Endothelial cell of umbilical vein (primary cell): ENCODE data around the gene DENND4C. TPM values are rescaled to one million over a fixed set of nuclear protein-coding genes. Genes with fewer than 3 reads are reported as not detected.

Experiments used
- BruUV-seq: library from RNA; stranded (reverse); fragments of 400-500 nt; replicated peaks from 2 replicates; lab custom pipeline; 2021; lab: Mats Ljungman, UMichigan
- CTCF ChIA-PET: fragments of 300-600, 350-600 bp; sonication (Branson Sonifier 250); formaldehyde crosslinking; loops from one replicate; lab custom pipeline; 2021; ENCODE audit warnings: antibody characterized with exemption, inconsistent platforms; lab: Charles Lee
- POLR2A ChIA-PET: fragments of 300-600, 350-600 bp; sonication (Branson Sonifier 250); formaldehyde crosslinking; loops from one replicate; lab custom pipeline; 2021; ENCODE audit warnings: antibody characterized with exemption, inconsistent platforms; lab: Charles Lee
- DNase-seq: peaks from one replicate; pipeline ENCODE4 v3.0.0-alpha.2; 2011; ENCODE audit warnings: low read depth, low spot score
- FAIRE-seq: peaks from 2 replicates; lab custom pipeline; 2011; peaks lifted over from hg19 to GRCh38; lab: Jason Lieb, UNC
- H2AFZ ChIP-seq: 2 replicates; pipeline ENCODE4 v1.6.0; 2012; ENCODE audit warnings: low read depth, low read length, control low read depth, inconsistent platforms
- H3K27ac ChIP-seq: 2 replicates; pipeline ENCODE4 v1.5.1; 2011; ENCODE audit warnings: low read depth, mild to moderate bottlenecking, control low read depth, low read length, moderate library complexity; ENCODE audit not compliant: insufficient read depth
- H3K27me3 ChIP-seq, 2 experiments: 2 replicates each; pipeline versions ENCODE4 v1.6.0 to v1.6.1; 2011; ENCODE audit warnings: low read length in 2 of 2, mixed read lengths in 1 of 2; ENCODE audit not compliant: control insufficient read depth in 2 of 2, insufficient read depth in 2 of 2
- H3K36me3 ChIP-seq, 2 experiments: 2 replicates in 1 of 2; 3 replicates in 1 of 2; pipeline ENCODE4 v1.5.1; 2011; ENCODE audit warnings: low read length in 2 of 2, mild to moderate bottlenecking in 1 of 2, moderate library complexity in 1 of 2; ENCODE audit not compliant: control insufficient read depth in 2 of 2, insufficient read depth in 2 of 2; ENCODE audit errors: extremely low read depth in 1 of 2
- H3K4me1 ChIP-seq: 3 replicates; pipeline ENCODE4 v1.5.1; 2011; ENCODE audit warnings: mild to moderate bottlenecking, low read length; ENCODE audit not compliant: control insufficient read depth, insufficient read depth; ENCODE audit errors: extremely low read depth
- H3K4me2 ChIP-seq: 2 replicates; pipeline ENCODE4 v1.6.1; 2011; ENCODE audit warnings: low read length, control low read depth, mixed read lengths; ENCODE audit not compliant: insufficient read depth
- H3K4me3 ChIP-seq, 3 experiments: fragments of 200-600 bp in 1 of 3; sonication (generic), shearing (Covaris generic) in 1 of 3; replicated peaks in 1 of 3; 2 replicates each; pipeline ENCODE4 v1.5.1; 2011 to 2016; ENCODE audit warnings: control low read depth in 3 of 3, low read length in 3 of 3, mild to moderate bottlenecking in 2 of 3, inconsistent platforms in 1 of 3, low read depth in 1 of 3, moderate library complexity in 1 of 3; ENCODE audit not compliant: insufficient read depth in 1 of 3
- H3K79me2 ChIP-seq: 2 replicates; pipeline ENCODE4 v1.6.0; 2012; ENCODE audit warnings: low read length, inconsistent platforms; ENCODE audit not compliant: control insufficient read depth, insufficient read depth
- H3K9ac ChIP-seq: replicated peaks from 2 replicates; pipeline ENCODE3; 2011; ENCODE audit warnings: low read length, control low read depth; ENCODE audit not compliant: insufficient read depth; ENCODE audit errors: extremely low read depth
- H3K9me1 ChIP-seq: replicated peaks from 3 replicates; pipeline ENCODE4 v1.6.0; 2011; ENCODE audit warnings: mild to moderate bottlenecking, low read length; ENCODE audit not compliant: control insufficient read depth, insufficient read depth; ENCODE audit errors: extremely low read depth
- H3K9me3 ChIP-seq: replicated peaks from 2 replicates; pipeline ENCODE4 v1.5.1; 2012; ENCODE audit warnings: low read length, inconsistent platforms; ENCODE audit not compliant: control insufficient read depth, insufficient read depth
- H4K20me1 ChIP-seq: replicated peaks from 2 replicates; pipeline ENCODE3; 2011; ENCODE audit warnings: mild to moderate bottlenecking, low read length; ENCODE audit not compliant: control insufficient read depth, insufficient read depth; ENCODE audit errors: extremely low read depth
- CTCF ChIP-seq, 2 donors: IDR thresholded peaks; 1 replicate in 1 of 2; 2 replicates in 1 of 2; pipeline ENCODE4 v1.5.1; 2011; ENCODE audit warnings: low read length in 2 of 2, mild to moderate bottlenecking in 2 of 2, moderate library complexity in 2 of 2, control low read depth in 1 of 2, inconsistent platforms in 1 of 2, low read depth in 1 of 2; ENCODE audit not compliant: insufficient read depth in 1 of 2; ENCODE audit errors: extremely low read depth in 1 of 2
- EZH2 ChIP-seq: IDR thresholded peaks from 2 replicates; pipeline ENCODE4 v1.6.1; 2012; ENCODE audit warnings: borderline replicate concordance, low read depth, mild to moderate bottlenecking, moderate library complexity, low read length, inconsistent platforms; ENCODE audit not compliant: severe bottlenecking
- FOS ChIP-seq: IDR thresholded peaks from 2 replicates; pipeline ENCODE4 v1.6.1; 2011; ENCODE audit warnings: mild to moderate bottlenecking, low read length, moderate library complexity, borderline replicate concordance; ENCODE audit not compliant: insufficient read depth
- GATA2 ChIP-seq: IDR thresholded peaks from 2 replicates; pipeline ENCODE4 v1.7.0; 2011; ENCODE audit warnings: low read depth, mild to moderate bottlenecking, moderate library complexity, mixed read lengths, low read length; ENCODE audit not compliant: insufficient read length, insufficient read depth
- JUN ChIP-seq: IDR thresholded peaks from 2 replicates; pipeline ENCODE4 v1.6.1; 2011; ENCODE audit warnings: borderline replicate concordance, low read depth; ENCODE audit not compliant: insufficient read length, insufficient read depth
- MAX ChIP-seq: IDR thresholded peaks from 2 replicates; pipeline ENCODE4 v1.6.1; 2011; ENCODE audit not compliant: insufficient read depth, insufficient read length
- MYC ChIP-seq: IDR thresholded peaks from one replicate; pipeline ENCODE4 v1.6.1; 2011; ENCODE audit warnings: mild to moderate bottlenecking, low read depth, low read length
- POLR2A ChIP-seq: IDR thresholded peaks from 2 replicates; pipeline ENCODE4 v1.6.1; 2012; ENCODE audit warnings: low read depth, mild to moderate bottlenecking, control low read depth, low read length
- POLR2AphosphoS5 ChIP-seq: IDR thresholded peaks from 2 replicates; pipeline ENCODE4 v1.6.1; 2012; ENCODE audit warnings: low read depth, mild to moderate bottlenecking, control low read depth, low read length, moderate library complexity; ENCODE audit not compliant: insufficient read depth
- dilution Hi-C: fragments of 300-500 bp; cut with MboI; formaldehyde crosslinking; loops from one replicate; pipeline ENCODE4 v1.15.0; 2019; ENCODE audit warnings: low sequenced_read_pairs; ENCODE audit not compliant: extremely low pct_ligation_motif_present
- intact Hi-C: fragments of 100-400 bp; cut with micrococcal nuclease; formaldehyde crosslinking; loops from one replicate; pipeline ENCODE4 v1.10.0; 2022
- polyA plus RNA-seq, 4 experiments: library from polyadenylated mRNA; depleted of rRNA in 3 of 4; stranded (reverse) in 3 of 4; unstranded in 1 of 4; fragments of >200 nt; gene quantifications; 2 replicates each; pipeline versions ENCODE4 v1.2.1 to v1.2.3, GENCODE V29; 2011 to 2012; ENCODE audit warnings: missing spikeins in 1 of 4
- total RNA-seq: library from RNA; stranded (reverse); gene quantifications from 2 replicates; pipeline ENCODE4 v1.2.3, GENCODE V29; 2021

The DENND4C gene
- total and polyA plus RNA-seq, 2 donors (not counting 3 experiments of a cell fraction or from before 2014, with no cell fraction given) = 9.6 to 36.8 TPM

GRCh38 chr9:19252885-19253219 is 22.4 kb downstream of the DENND4C start:
- Histone ChIP-seq H3K4me3 (no peak overlapping the region), H3K27me3 (no peaks in the 10 kb centered on the region), H3K4me1 (no peaks in the 10 kb centered on the region), H3K9me3 (no peaks in the 10 kb centered on the region), H3K9ac (no peak overlapping the region), H2AFZ (no peak overlapping the region), H3K4me2 (no peak overlapping the region), H3K79me2 (peaks cover 60% of the 10 kb centered on the region), H3K27ac (no peak overlapping the region), H4K20me1 (peaks cover 6% of the 10 kb centered on the region), H3K9me1 (no peaks in the 10 kb centered on the region), H3K36me3 (no peaks in the 10 kb centered on the region)
- FAIRE-seq (no peak), DNase-seq (no peak)
- dilution Hi-C loops = no loop called here
- intact Hi-C loops = no loop called here
- BruUV-seq = no TSS peak
- ChIA-PET POLR2A (interaction anchor here (0.6 kb wide), 2 partner anchors 22 to 53 kb away, joined by 3 to 7 read pairs; partner anchors contain the start of gene DENND4C), CTCF (interaction anchor here (0.6 to 1.1 kb wide), 2 partner anchors 20 to 43 kb away, joined by 3 read pairs; no protein-coding TSS in a partner anchor)
- no peak for TF ChIP-seq POLR2AphosphoS5
- TF ChIP-seq EZH2 = no peak
- no peak for TF ChIP-seq POLR2A
- TF ChIP-seq CTCF (IDR thresholded peaks at IDR 0.05; ENCODE audit: extremely low read depth in 1 of 2, insufficient read depth in 1 of 2, low read depth in 1 of 2, low read length in 2 of 2) = no peak
- TF ChIP-seq JUN = no peak
- no peak for TF ChIP-seq MYC
- no peak for TF ChIP-seq MAX
- TF ChIP-seq GATA2 = no peak
- TF ChIP-seq FOS = no peak
